ENCODE results near the gene PIK3R5. TPM values are rescaled to one million over a fixed set of nuclear protein-coding genes. Genes with fewer than 3 reads are reported as not detected.

The PIK3R5 gene
- total RNA-seq, 4 donors from 2014 or later, result 1.6 to 12.0 (median 8.4) TPM

DNA sequence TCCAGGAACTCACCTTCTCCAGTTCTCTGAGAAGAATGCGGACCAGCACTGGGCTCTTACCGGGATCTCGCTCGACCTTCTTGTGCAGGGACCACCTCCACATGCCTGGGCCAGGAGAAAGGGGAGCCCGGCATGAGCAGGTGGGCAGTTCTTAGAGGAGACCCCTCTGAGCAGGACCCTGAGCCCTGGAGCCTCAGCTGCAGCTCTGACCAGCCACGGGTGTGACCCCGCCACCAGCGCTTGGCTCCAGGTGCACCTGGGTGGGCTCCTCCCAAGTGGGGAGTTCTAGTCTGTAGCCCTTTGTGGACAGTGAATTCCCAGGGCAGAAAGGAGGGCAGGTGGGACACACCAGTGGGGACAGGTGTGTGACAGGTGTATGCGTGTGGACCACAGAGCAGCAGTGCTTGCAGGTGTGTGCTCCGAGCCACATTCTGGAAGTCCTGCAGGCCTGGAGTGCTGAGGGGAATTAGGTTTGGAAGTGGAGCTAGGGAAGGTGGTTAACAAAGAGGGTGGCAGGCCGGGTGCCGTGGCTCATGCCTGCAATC, 126.9 kb downstream of the PIK3R5 start:
- no peak for DNase-seq
- intact Hi-C loops (cut with DNase I; ENCODE audit: low total_unique reads), result no loop called here
- Histone ChIP-seq H3K4me1 (no peaks in the 10 kb centered on the region), H3K36me3 (no peaks in the 10 kb centered on the region), H3K27me3 (no peaks in the 10 kb centered on the region), H3K4me3 (no peak overlapping the region), H3K27ac (no peak overlapping the region), H3K9me3 (no peaks in the 10 kb centered on the region)
- TF ChIP-seq, protein P1, sequence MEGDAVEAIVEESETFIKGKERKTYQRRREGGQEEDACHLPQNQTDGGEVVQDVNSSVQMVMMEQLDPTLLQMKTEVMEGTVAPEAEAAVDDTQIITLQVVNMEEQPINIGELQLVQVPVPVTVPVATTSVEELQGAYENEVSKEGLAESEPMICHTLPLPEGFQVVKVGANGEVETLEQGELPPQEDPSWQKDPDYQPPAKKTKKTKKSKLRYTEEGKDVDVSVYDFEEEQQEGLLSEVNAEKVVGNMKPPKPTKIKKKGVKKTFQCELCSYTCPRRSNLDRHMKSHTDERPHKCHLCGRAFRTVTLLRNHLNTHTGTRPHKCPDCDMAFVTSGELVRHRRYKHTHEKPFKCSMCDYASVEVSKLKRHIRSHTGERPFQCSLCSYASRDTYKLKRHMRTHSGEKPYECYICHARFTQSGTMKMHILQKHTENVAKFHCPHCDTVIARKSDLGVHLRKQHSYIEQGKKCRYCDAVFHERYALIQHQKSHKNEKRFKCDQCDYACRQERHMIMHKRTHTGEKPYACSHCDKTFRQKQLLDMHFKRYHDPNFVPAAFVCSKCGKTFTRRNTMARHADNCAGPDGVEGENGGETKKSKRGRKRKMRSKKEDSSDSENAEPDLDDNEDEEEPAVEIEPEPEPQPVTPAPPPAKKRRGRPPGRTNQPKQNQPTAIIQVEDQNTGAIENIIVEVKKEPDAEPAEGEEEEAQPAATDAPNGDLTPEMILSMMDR (IDR thresholded peaks at IDR 0.05), result no peak

- DNase-seq, result no peak
- Histone ChIP-seq H3K27ac (no peak overlapping the region), H3K4me3 (no peak overlapping the region), H3K4me1 (no peaks in the 10 kb centered on the region), H3K36me3 (no peaks in the 10 kb centered on the region), H3K27me3 (peaks cover 0 to 5% of the 10 kb centered on the region in 2 donors), H3K9me3 (no peaks in the 10 kb centered on the region)
- intact Hi-C loops (cut with DNase I; ENCODE audit: low total_unique reads), result no loop called here
- TF ChIP-seq POLR2A (IDR thresholded peaks at IDR 0.05), result no peak
- TF ChIP-seq, protein P1 (IDR thresholded peaks at IDR 0.05), result no peak
These were observed 127.9 kb downstream of the PIK3R5 start for GRCh38 chr17:8837563-8838075.

DNA sequence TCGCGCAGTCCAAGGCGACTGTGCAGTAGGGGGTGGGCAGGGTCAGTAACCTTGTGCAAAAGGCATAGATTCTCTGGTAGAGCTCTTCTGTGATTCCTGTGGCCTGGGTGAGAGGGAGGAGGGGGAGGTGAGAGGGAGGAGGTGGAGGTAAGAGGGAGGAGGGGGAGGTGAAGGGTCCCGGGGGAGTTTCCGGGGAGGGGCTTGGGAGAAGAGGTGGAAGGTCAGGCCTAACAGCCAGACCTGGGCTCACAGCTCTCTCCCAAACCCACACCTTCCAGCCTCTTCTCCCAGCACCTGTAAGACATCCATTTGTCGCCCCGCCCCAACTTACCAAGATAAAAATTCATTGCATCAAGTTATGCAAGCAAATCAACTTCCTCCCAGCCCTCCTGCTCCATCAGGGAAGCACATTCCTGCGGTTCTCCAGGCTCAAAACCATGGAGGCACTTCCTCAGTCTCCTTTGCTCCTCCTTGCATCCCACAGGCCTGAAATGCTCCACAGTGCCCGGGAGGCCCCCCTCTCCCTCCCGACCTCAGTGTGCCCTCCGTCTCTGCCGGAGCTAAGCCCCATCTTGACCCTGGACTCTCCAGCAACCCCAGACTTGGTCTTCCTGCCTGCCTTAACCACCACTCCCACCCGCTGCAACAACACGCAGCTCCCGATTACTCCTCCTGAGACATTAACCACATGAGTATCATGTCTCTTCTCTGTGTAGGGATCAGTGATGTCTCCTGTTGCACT, 128.5 kb downstream of the PIK3R5 start:
- Histone ChIP-seq H3K4me1 (no peaks in the 10 kb centered on the region), H3K4me3 (no peak overlapping the region), H3K27me3 (peaks cover 0 to 7% of the 10 kb centered on the region in 2 donors), H3K27ac (no peak overlapping the region), H3K9me3 (no peaks in the 10 kb centered on the region), H3K36me3 (no peaks in the 10 kb centered on the region)
- no peak for TF ChIP-seq POLR2A (IDR thresholded peaks at IDR 0.05)
- TF ChIP-seq, protein P1 (IDR thresholded peaks at IDR 0.05), result no peak
- intact Hi-C loops (cut with DNase I; ENCODE audit: low total_unique reads), result no loop called here
- no peak for DNase-seq

DNA sequence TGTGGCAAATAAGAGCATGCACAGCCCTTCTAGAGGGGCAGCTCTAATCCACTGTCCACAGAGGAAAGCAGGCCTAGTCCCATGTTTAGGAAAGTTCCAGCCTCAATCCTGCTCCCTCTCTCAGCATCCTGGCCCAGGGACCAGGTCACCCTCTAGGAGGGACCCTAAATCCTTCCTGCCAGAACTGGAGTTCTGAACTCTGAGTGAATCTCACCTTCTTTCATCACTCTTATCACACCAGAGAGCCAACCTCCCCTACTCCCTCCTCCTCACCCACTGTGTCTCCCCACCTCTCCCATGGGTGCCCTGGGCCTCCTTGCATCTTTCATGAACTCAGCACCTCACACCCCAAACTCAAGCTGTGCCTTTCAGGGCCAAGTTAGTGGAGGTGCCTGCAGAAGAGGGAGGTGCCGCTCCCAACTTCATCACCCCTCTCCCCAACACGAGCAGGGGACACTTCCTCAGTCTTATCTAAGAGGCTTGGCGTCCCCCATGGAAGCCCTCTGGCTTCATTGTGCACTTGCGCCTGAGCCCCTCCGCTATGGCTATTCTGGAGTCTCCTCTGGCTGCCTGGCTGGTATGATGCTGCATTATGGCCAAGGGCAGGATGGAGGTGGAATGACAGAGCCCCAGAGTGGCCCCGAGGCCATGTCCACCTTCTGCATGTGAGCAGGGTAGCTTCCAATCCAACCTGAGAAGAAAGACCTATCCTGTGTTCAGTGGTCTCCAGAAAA, 129.7 kb downstream of the PIK3R5 start:
- H3K36me3 ChIP-seq, result no peaks in the 10 kb centered on the region
- DNase-seq, result no peak
- no peaks in the 10 kb centered on the region for H3K4me1 ChIP-seq
- H3K27ac ChIP-seq, result no peak overlapping the region
- H3K4me3 ChIP-seq, result no peak overlapping the region
- no peaks in the 10 kb centered on the region for H3K9me3 ChIP-seq
- intact Hi-C loops (cut with DNase I; ENCODE audit: low total_unique reads), result no loop called here
- no peak for TF ChIP-seq POLR2A (IDR thresholded peaks at IDR 0.05)
- TF ChIP-seq, protein P1 (IDR thresholded peaks at IDR 0.05), result no peak
- peaks cover 0 to 7% of the 10 kb centered on the region in 2 donors for H3K27me3 ChIP-seq

GRCh38 chr17:8835106-8835505, 130.4 kb downstream of the PIK3R5 start:
- TF ChIP-seq, protein P1 (IDR thresholded peaks at IDR 0.05), result no peak
- TF ChIP-seq POLR2A (IDR thresholded peaks at IDR 0.05), result no peak
- DNase-seq, result no peak
- intact Hi-C loops (cut with DNase I; ENCODE audit: low total_unique reads), result no loop called here
- peaks cover 0 to 7% of the 10 kb centered on the region in 2 donors for H3K27me3 ChIP-seq
- no peak overlapping the region for H3K4me3 ChIP-seq
- no peaks in the 10 kb centered on the region for H3K36me3 ChIP-seq
- no peaks in the 10 kb centered on the region for H3K4me1 ChIP-seq
- H3K9me3 ChIP-seq, result no peaks in the 10 kb centered on the region
- H3K27ac ChIP-seq, result no peak overlapping the region
